ENCODE results near the gene PATZ1.

Gene PATZ1

GRCh38 chr22:31284281-31285155 lies 61.6 kb downstream of the PATZ1 start:
- peaks cover 95% of the 10 kb centered on the region for H3K4me1 Mint-ChIP-seq (ENCODE audit: low read depth)
- H3K36me3 Mint-ChIP-seq: peaks cover 12% of the 10 kb centered on the region
- peak overlapping the region; percentile 99 for H3K27ac Mint-ChIP-seq
- no peaks in the 10 kb centered on the region for H3K27me3 Mint-ChIP-seq
- H3K4me3 Mint-ChIP-seq: peak overlapping the region; percentile 82
- no peaks in the 10 kb centered on the region for H3K9me3 Mint-ChIP-seq (ENCODE audit: low read depth)

- peak overlapping the region; percentile 8 for H3K4me3 Mint-ChIP-seq
- peak overlapping the region; percentile 99 for H3K27ac Mint-ChIP-seq
- peaks cover 15% of the 10 kb centered on the region for H3K36me3 Mint-ChIP-seq
- H3K4me1 Mint-ChIP-seq (ENCODE audit: low read depth): peaks cover 96% of the 10 kb centered on the region
- no peaks in the 10 kb centered on the region for H3K9me3 Mint-ChIP-seq (ENCODE audit: low read depth)
- no peaks in the 10 kb centered on the region for H3K27me3 Mint-ChIP-seq
Observed at GRCh38 chr22:31282748-31283468, 63.2 kb downstream of the PATZ1 start.

GRCh38 chr22:31281733-31282132 lies 64.4 kb downstream of the PATZ1 start:
- peaks cover 12% of the 10 kb centered on the region for H3K36me3 Mint-ChIP-seq
- H3K9me3 Mint-ChIP-seq (ENCODE audit: low read depth): no peaks in the 10 kb centered on the region
- no peak overlapping the region for H3K4me3 Mint-ChIP-seq
- peaks cover 96% of the 10 kb centered on the region for H3K4me1 Mint-ChIP-seq (ENCODE audit: low read depth)
- H3K27me3 Mint-ChIP-seq: no peaks in the 10 kb centered on the region
- H3K27ac Mint-ChIP-seq: peak overlapping the region; percentile 99

DNA sequence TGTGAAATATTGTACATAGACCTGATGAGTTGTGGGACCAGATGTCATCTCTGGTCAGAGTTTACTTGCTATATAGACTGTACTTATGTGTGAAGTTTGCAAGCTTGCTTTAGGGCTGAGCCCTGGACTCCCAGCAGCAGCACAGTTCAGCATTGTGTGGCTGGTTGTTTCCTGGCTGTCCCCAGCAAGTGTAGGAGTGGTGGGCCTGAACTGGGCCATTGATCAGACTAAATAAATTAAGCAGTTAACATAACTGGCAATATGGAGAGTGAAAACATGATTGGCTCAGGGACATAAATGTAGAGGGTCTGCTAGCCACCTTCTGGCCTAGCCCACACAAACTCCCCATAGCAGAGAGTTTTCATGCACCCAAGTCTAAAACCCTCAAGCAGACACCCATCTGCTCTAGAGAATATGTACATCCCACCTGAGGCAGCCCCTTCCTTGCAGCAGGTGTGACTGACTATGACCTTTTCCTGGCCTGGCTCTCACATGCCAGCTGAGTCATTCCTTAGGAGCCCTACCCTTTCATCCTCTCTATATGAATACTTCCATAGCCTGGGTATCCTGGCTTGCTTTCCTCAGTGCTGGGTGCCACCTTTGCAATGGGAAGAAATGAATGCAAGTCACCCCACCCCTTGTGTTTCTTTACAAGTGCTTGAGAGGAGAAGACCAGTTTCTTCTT lies 66.2 kb downstream of the PATZ1 start:
- peaks cover 93% of the 10 kb centered on the region for H3K4me1 Mint-ChIP-seq (ENCODE audit: low read depth)

GRCh38 chr22:31279327-31279669 lies 66.8 kb downstream of the PATZ1 start:
- Mint-ChIP-seq H3K9me3 (ENCODE audit: low read depth) (no peaks in the 10 kb centered on the region), H3K4me3 (peak overlapping the region; percentile 62), H3K4me1 (ENCODE audit: low read depth) (peaks cover 93% of the 10 kb centered on the region), H3K27me3 (no peaks in the 10 kb centered on the region), H3K36me3 (peaks cover 10% of the 10 kb centered on the region), H3K27ac (peak overlapping the region; percentile 99)

More for the DNA sequence above, 66.2 kb downstream of the PATZ1 start:
- H3K36me3 Mint-ChIP-seq: peaks cover 10% of the 10 kb centered on the region
- no peaks in the 10 kb centered on the region for H3K9me3 Mint-ChIP-seq (ENCODE audit: low read depth)
- H3K27ac Mint-ChIP-seq: peak overlapping the region; percentile 99
- H3K4me3 Mint-ChIP-seq: peak overlapping the region; percentile 20
- no peaks in the 10 kb centered on the region for H3K27me3 Mint-ChIP-seq

GRCh38 chr22:31278626-31279326 lies 67.4 kb downstream of the PATZ1 start:
- H3K27me3 Mint-ChIP-seq: no peaks in the 10 kb centered on the region
- H3K36me3 Mint-ChIP-seq: peaks cover 12% of the 10 kb centered on the region
- H3K4me3 Mint-ChIP-seq: peak overlapping the region; percentile 62
- no peaks in the 10 kb centered on the region for H3K9me3 Mint-ChIP-seq (ENCODE audit: low read depth)
- H3K4me1 Mint-ChIP-seq (ENCODE audit: low read depth): peaks cover 91% of the 10 kb centered on the region
- peak overlapping the region; percentile 99 for H3K27ac Mint-ChIP-seq

DNA sequence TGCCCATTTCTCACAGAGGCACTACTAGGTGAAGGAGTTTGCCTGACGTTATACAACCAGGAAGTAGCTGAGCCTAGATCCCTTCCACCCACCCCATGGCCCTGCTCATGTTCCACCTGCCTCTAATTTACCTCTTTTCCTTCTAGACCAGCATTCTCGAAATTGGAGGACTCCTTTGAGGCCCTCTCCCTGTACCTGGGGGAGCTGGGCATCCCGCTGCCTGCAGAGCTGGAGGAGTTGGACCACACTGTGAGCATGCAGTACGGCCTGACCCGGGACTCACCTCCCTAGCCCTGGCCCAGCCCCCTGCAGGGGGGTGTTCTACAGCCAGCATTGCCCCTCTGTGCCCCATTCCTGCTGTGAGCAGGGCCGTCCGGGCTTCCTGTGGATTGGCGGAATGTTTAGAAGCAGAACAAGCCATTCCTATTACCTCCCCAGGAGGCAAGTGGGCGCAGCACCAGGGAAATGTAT lies 68.0 kb downstream of the PATZ1 start:
- no peaks in the 10 kb centered on the region for H3K9me3 Mint-ChIP-seq (ENCODE audit: low read depth)
- H3K4me1 Mint-ChIP-seq (ENCODE audit: low read depth): peaks cover 89% of the 10 kb centered on the region
- peaks cover 12% of the 10 kb centered on the region for H3K36me3 Mint-ChIP-seq
- peak overlapping the region; percentile 28 for H3K4me3 Mint-ChIP-seq
- no peaks in the 10 kb centered on the region for H3K27me3 Mint-ChIP-seq
- H3K27ac Mint-ChIP-seq: peak overlapping the region; percentile 99

- Mint-ChIP-seq H3K4me1 (ENCODE audit: low read depth) (peaks cover 89% of the 10 kb centered on the region), H3K4me3 (peak overlapping the region; percentile 28), H3K9me3 (ENCODE audit: low read depth) (no peaks in the 10 kb centered on the region), H3K36me3 (peaks cover 12% of the 10 kb centered on the region), H3K27ac (peak overlapping the region; percentile 99), H3K27me3 (no peaks in the 10 kb centered on the region)
Observed at GRCh38 chr22:31277741-31278140, 68.4 kb downstream of the PATZ1 start.

DNA sequence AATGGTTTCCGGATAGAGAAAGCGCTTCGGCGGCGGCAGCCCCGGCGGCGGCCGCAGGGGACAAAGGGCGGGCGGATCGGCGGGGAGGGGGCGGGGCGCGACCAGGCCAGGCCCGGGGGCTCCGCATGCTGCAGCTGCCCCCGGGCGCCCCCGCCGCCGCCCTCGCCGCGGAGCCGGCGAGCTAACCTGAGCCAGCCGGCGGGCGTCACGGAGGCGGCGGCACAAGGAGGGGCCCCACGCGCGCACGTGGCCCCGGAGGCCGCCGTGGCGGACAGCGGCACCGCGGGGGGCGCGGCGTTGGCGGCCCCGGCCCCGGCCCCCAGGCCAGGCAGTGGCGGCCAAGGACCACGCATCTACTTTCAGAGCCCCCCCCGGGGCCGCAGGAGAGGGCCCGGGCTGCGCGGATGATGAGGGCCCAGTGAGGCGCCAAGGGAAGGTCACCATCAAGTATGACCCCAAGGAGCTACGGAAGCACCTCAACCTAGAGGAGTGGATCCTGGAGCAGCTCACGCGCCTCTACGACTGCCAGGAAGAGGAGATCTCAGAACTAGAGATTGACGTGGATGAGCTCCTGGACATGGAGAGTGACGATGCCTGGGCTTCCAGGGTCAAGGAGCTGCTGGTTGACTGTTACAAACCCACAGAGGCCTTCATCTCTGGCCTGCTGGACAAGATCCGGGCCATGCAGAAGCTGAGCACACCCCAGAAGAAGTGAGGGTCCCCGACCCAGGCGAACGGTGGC lies 69.5 kb downstream of the PATZ1 start:
- H3K9me3 Mint-ChIP-seq (ENCODE audit: low read depth): no peaks in the 10 kb centered on the region
- no peaks in the 10 kb centered on the region for H3K27me3 Mint-ChIP-seq
- no peak overlapping the region for H3K4me3 Mint-ChIP-seq
- peaks cover 12% of the 10 kb centered on the region for H3K36me3 Mint-ChIP-seq
- H3K27ac Mint-ChIP-seq: peak overlapping the region; percentile 81
- H3K4me1 Mint-ChIP-seq (ENCODE audit: low read depth): peaks cover 85% of the 10 kb centered on the region

Measured in activated naive CD8-positive, alpha-beta T cell (primary cell).